Uterus (tissue), 4 donors: ENCODE results near the gene TBXAS1. TPM values are rescaled to one million over a fixed set of nuclear protein-coding genes. Genes with fewer than 3 reads are reported as not detected.
"Not testable (repeated sequence)": the region's sequence is repeated elsewhere in the genome, so short reads cannot be mapped to it uniquely, and the experiment has no call there.

Source experiments
- DNase-seq, 2 donors: peaks; one replicate each; pipeline ENCODE4 v3.0.0-alpha.2; 2019 to 2020
- H3K27ac ChIP-seq, 2 donors: fragments of 200-600 bp; sonication (generic); 1 replicate in 1 of 2; 2 replicates in 1 of 2; pipeline ENCODE4 v1.5.1; 2016 to 2018
- H3K27me3 ChIP-seq, 2 donors: fragments of 200-600 bp; sonication (generic); one replicate each; pipeline ENCODE4 v1.5.1; 2018 to 2019; ENCODE audit warnings: control low read depth in 1 of 2
- H3K36me3 ChIP-seq, 2 donors: fragments of 200-600 bp; sonication (generic); one replicate each; pipeline ENCODE4 v1.5.1; 2019; ENCODE audit warnings: control low read depth in 1 of 2
- H3K4me1 ChIP-seq, 2 donors: fragments of 200-600 bp; sonication (generic); one replicate each; pipeline ENCODE4 v1.5.1; 2018 to 2019; ENCODE audit warnings: control low read depth in 1 of 2
- H3K4me3 ChIP-seq, 2 donors: fragments of 200-600 bp; sonication (generic); 1 replicate in 1 of 2; 2 replicates in 1 of 2; pipeline ENCODE4 v1.5.1; 2018 to 2019; ENCODE audit warnings: mild to moderate bottlenecking in 1 of 2
- H3K9me3 ChIP-seq, 2 donors: fragments of 200-600 bp; sonication (generic); one replicate each; pipeline ENCODE4 v1.5.1; 2019; ENCODE audit warnings: control low read depth in 1 of 2
- POLR2A ChIP-seq, 2 donors: fragments of 450-650 bp; IDR thresholded peaks; one replicate each; pipeline ENCODE4 v1.6.1; 2016; ENCODE audit warnings: antibody characterized with exemption in 2 of 2, mild to moderate bottlenecking in 1 of 2, moderate library complexity in 1 of 2
- intact Hi-C: fragments of 100-400 bp; cut with DNase I; formaldehyde crosslinking; loops from one replicate; pipeline ENCODE4 v1.15.1; 2023; ENCODE audit warnings: low total_unique reads
- total RNA-seq, 4 donors: library from RNA; depleted of rRNA in 3 of 4; stranded (reverse); fragments of >200 nt in 3 of 4; gene quantifications; one replicate each; pipeline versions ENCODE4 v1.1.0 to v1.2.4, GENCODE V29; 2014 to 2023
- TF ChIP-seq, protein P1 (sequence below), 4 experiments: fragments of 200-600 bp in 2 of 4; fragments of 450-650 bp in 2 of 4; sonication (generic) in 2 of 4; IDR thresholded peaks; one replicate each; pipeline ENCODE4 v1.5.1; 2016 to 2019; ENCODE audit warnings: antibody characterized with exemption in 4 of 4, mild to moderate bottlenecking in 2 of 4, moderate library complexity in 1 of 4
- donor health status: DM: yes; HTN: yes; CAD: no.

TBXAS1 gene
- total RNA-seq, 4 donors from 2014 or later, result 6.6 to 14.3 (median 11.9) TPM

DNA sequence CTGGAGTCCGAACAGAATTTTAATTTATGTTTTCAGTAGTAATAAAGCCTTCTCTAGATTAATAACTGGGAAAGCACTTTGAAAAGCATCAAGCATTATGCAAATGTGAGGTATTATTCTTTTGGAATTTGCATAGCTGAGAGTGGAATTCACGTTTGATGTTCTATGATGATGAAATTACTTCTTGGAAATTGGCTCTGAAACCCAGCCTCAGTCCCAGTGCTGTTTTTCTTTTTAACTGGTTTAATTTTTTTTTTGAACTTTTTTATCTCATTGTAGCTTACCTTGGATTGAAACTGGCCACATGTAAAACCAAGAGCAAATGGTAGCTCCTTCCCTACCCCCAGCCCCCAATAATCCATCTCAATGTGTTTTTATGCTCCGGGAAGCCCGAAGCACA, 1.2 kb downstream of the TBXAS1 start:
- intact Hi-C loops, result no loop called here
- TF ChIP-seq, protein P1, sequence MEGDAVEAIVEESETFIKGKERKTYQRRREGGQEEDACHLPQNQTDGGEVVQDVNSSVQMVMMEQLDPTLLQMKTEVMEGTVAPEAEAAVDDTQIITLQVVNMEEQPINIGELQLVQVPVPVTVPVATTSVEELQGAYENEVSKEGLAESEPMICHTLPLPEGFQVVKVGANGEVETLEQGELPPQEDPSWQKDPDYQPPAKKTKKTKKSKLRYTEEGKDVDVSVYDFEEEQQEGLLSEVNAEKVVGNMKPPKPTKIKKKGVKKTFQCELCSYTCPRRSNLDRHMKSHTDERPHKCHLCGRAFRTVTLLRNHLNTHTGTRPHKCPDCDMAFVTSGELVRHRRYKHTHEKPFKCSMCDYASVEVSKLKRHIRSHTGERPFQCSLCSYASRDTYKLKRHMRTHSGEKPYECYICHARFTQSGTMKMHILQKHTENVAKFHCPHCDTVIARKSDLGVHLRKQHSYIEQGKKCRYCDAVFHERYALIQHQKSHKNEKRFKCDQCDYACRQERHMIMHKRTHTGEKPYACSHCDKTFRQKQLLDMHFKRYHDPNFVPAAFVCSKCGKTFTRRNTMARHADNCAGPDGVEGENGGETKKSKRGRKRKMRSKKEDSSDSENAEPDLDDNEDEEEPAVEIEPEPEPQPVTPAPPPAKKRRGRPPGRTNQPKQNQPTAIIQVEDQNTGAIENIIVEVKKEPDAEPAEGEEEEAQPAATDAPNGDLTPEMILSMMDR (IDR thresholded peaks at IDR 0.05), result no peak
- no peak for TF ChIP-seq POLR2A (IDR thresholded peaks at IDR 0.05)
- Histone ChIP-seq H3K4me3 (no peak overlapping the region), H3K27me3 (no peaks in the 10 kb centered on the region), H3K36me3 (no peaks in the 10 kb centered on the region), H3K4me1 (no peaks in the 10 kb centered on the region), H3K9me3 (no peaks in the 10 kb centered on the region), H3K27ac (no peak overlapping the region)
- DNase-seq, result no peak

DNA sequence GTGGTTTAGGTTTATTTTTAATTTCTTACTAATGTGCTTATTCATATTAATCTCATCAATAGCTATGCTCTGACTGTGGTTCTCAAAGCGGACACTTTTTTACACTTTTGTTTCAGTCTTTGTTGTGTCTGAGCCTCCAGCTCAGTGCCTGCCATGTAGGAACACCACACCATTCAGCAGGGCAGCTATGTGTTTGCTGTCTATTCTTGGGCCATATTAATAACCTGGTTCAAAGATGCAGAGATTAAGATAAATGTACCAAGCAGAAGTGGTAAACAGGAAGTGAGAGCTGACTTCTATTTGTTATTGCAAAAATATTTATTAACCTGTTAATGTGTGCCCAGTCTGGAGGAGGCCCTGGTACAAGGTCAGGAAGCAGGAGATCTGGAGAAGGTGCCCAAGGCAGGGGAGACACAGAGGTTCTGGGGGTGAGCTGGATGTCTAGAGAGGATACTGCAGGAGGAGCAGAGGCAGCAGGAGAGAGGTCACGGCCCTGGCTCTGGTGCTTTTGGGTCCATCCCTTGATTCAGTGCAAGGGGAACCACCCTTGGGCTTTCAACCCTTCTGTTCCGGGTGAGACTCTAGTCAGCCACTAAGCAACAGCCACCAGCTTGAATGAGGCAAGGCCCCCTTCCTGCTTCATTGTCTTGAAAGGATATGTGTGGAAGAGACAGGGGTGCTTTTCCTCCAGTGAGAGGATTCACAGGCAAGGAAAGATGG, 1.9 kb downstream of the TBXAS1 start:
- intact Hi-C loops, result no loop called here
- no peak overlapping the region for H3K4me3 ChIP-seq
- no peak for DNase-seq

GRCh38 chr7:139835848-139836247, 6.8 kb downstream of the TBXAS1 start:
- H3K4me1 ChIP-seq, H3K36me3 ChIP-seq, H3K9me3 ChIP-seq, DNase-seq, H3K27me3 ChIP-seq, intact Hi-C loops, H3K4me3 ChIP-seq, H3K27ac ChIP-seq: not testable (repeated sequence)

More for the DNA sequence above, 1.9 kb downstream of the TBXAS1 start:
- H3K36me3 ChIP-seq, result no peaks in the 10 kb centered on the region
- H3K27me3 ChIP-seq, result no peaks in the 10 kb centered on the region
- TF ChIP-seq POLR2A (IDR thresholded peaks at IDR 0.05), result no peak
- TF ChIP-seq, protein P1 (IDR thresholded peaks at IDR 0.05), result no peak
- H3K4me1 ChIP-seq, result no peaks in the 10 kb centered on the region
- no peaks in the 10 kb centered on the region for H3K9me3 ChIP-seq
- H3K27ac ChIP-seq, result no peak overlapping the region

GRCh38 chr7:139837291-139837690, 8.2 kb downstream of the TBXAS1 start:
- H3K4me3 ChIP-seq, H3K4me1 ChIP-seq, H3K27ac ChIP-seq, DNase-seq, H3K27me3 ChIP-seq, intact Hi-C loops, H3K9me3 ChIP-seq, H3K36me3 ChIP-seq: not testable (repeated sequence)

- Histone ChIP-seq H3K4me1 (no peaks in the 10 kb centered on the region), H3K27ac (no peak overlapping the region), H3K4me3 (no peak overlapping the region), H3K27me3 (no peaks in the 10 kb centered on the region), H3K36me3 (no peaks in the 10 kb centered on the region), H3K9me3 (no peaks in the 10 kb centered on the region)
- intact Hi-C loops, result no loop called here
- TF ChIP-seq, protein P1 (IDR thresholded peaks at IDR 0.05), result no peak
- no peak for TF ChIP-seq POLR2A (IDR thresholded peaks at IDR 0.05)
- no peak for DNase-seq
Measured at GRCh38 chr7:139838276-139838675, 9.2 kb downstream of the TBXAS1 start.

- no peaks in the 10 kb centered on the region for H3K9me3 ChIP-seq
- H3K36me3 ChIP-seq, result no peaks in the 10 kb centered on the region
- no peaks in the 10 kb centered on the region for H3K4me1 ChIP-seq
- H3K4me3 ChIP-seq, result no peak overlapping the region
- intact Hi-C loops, result no loop called here
- no peak for TF ChIP-seq POLR2A (IDR thresholded peaks at IDR 0.05)
- TF ChIP-seq, protein P1 (IDR thresholded peaks at IDR 0.05), result no peak
- no peaks in the 10 kb centered on the region for H3K27me3 ChIP-seq
- DNase-seq, result no peak
- no peak overlapping the region for H3K27ac ChIP-seq
Measured at GRCh38 chr7:139838876-139839275, 9.8 kb downstream of the TBXAS1 start.
